GM19043 (cell line): Measurements from ENCODE around the gene G3BP2.
A peak's percentile ranks its signal among the peaks of the same experiment; 100 is the strongest.
"Not testable (repeated sequence)": the region's sequence is repeated elsewhere in the genome, so short reads cannot be mapped to it uniquely, and the experiment has no call there.

Source experiments
- ATAC-seq: cut with Tn5 transposase; IDR thresholded peaks from one replicate; pipeline ENCODE4 v1.9.1; 2021; ENCODE audit warnings: low read depth; ENCODE audit not compliant: unreplicated experiment

The G3BP2 gene

GRCh38 chr4:75673027-75673958, at the start of gene G3BP2:
G3BP2 (minus strand) TSS chr4:75673411; CDS start chr4:75662025, 11,386 bp downstream.
- ATAC-seq = peak; percentile 92

- no peak for ATAC-seq
These were observed 49.2 kb upstream of the G3BP2 start for GRCh38 chr4:75722417-75722816.

- no peak for ATAC-seq
These were observed 45.3 kb upstream of the G3BP2 start for GRCh38 chr4:75718529-75718928.

GRCh38 chr4:75717408-75717807, 44.2 kb upstream of the G3BP2 start:
- no peak for ATAC-seq

- not testable (repeated sequence) for ATAC-seq
These were observed 42.8 kb upstream of the G3BP2 start for GRCh38 chr4:75716054-75716453.

GRCh38 chr4:75715105-75715799, 42.0 kb upstream of the G3BP2 start:
- ATAC-seq = no peak

- no peak for ATAC-seq
These were observed 41.5 kb upstream of the G3BP2 start for GRCh38 chr4:75714704-75715103.

GRCh38 chr4:75714011-75714410, 40.8 kb upstream of the G3BP2 start:
- no peak for ATAC-seq

- ATAC-seq = no peak
These were observed 37.0 kb upstream of the G3BP2 start for GRCh38 chr4:75710246-75710645.

- ATAC-seq = peak; percentile 77
These were observed 35.0 kb upstream of the G3BP2 start for GRCh38 chr4:75708218-75708691.

- ATAC-seq = no peak
These were observed 32.2 kb upstream of the G3BP2 start for GRCh38 chr4:75705198-75705977.

- ATAC-seq = no peak
These were observed 29.8 kb upstream of the G3BP2 start for GRCh38 chr4:75702919-75703411.

GRCh38 chr4:75699299-75699698, 26.1 kb upstream of the G3BP2 start:
- no peak for ATAC-seq

- ATAC-seq = peak; percentile 39
These were observed 25.7 kb upstream of the G3BP2 start for GRCh38 chr4:75698963-75699228.

- peak; percentile 85 for ATAC-seq
These were observed 25.2 kb upstream of the G3BP2 start for GRCh38 chr4:75698162-75698962.

- ATAC-seq = no peak
These were observed 23.4 kb upstream of the G3BP2 start for GRCh38 chr4:75696581-75696980.

GRCh38 chr4:75696071-75696470, 22.9 kb upstream of the G3BP2 start:
- no peak for ATAC-seq

GRCh38 chr4:75692066-75692465, 18.9 kb upstream of the G3BP2 start:
- not testable (repeated sequence) for ATAC-seq

GRCh38 chr4:75687125-75687524, 13.9 kb upstream of the G3BP2 start:
- not testable (repeated sequence) for ATAC-seq

- no peak for ATAC-seq
These were observed 13.1 kb upstream of the G3BP2 start for GRCh38 chr4:75686346-75686745.
